Activated naive CD4-positive, alpha-beta T cell treated with anti-CD3 and anti-CD28 coated beads, Interleukin-2, amount 50 U/mL, for 72 hours (primary cell): ENCODE results near the gene IGSF8. TPM values are rescaled to one million over a fixed set of nuclear protein-coding genes. Genes with fewer than 3 reads are reported as not detected.
A peak's percentile ranks its signal among the peaks of the same experiment; 100 is the strongest.
"Not testable (repeated sequence)": the region's sequence is repeated elsewhere in the genome, so short reads cannot be mapped to it uniquely, and the experiment has no call there.

Experiments used
- ATAC-seq, 2 donors: fragments of 150-1000 bp; cut with Tn5 transposase; 2 replicates each; pipeline ENCODE4 v1.10.0; 2021; ENCODE audit warnings: mild to moderate bottlenecking in 2 of 2, moderate library complexity in 2 of 2
- DNase-seq, 2 donors: peaks; one replicate each; pipeline ENCODE4 v3.0.0; 2021 to 2022; ENCODE audit warnings: low spot score in 2 of 2
- H3K27ac Mint-ChIP-seq, 2 donors: one replicate each; pipeline ENCODE4 v1.8.0; 2022; ENCODE audit warnings: mild to moderate bottlenecking in 2 of 2, mixed read lengths in 2 of 2
- H3K36me3 Mint-ChIP-seq, 2 donors: one replicate each; pipeline ENCODE4 v1.8.0; 2022; ENCODE audit warnings: mixed read lengths in 2 of 2
- H3K9me3 Mint-ChIP-seq, 2 donors: one replicate each; pipeline ENCODE4 v1.8.0; 2022; ENCODE audit warnings: mixed read lengths in 2 of 2
- total RNA-seq, 2 donors: library from RNA; stranded (reverse); gene quantifications; one replicate each; pipeline ENCODE4 v1.2.3, GENCODE V29; 2022

Gene IGSF8
- total RNA-seq, 2 donors from 2014 or later: 29.9 to 35.2 TPM

GRCh38 chr1:160129966-160130365 lies 31.5 kb upstream of the IGSF8 start:
- ATAC-seq: no peak
- no peaks in the 10 kb centered on the region for H3K36me3 Mint-ChIP-seq
- no peak for DNase-seq
- H3K9me3 Mint-ChIP-seq: no peaks in the 10 kb centered on the region
- no peak overlapping the region for H3K27ac Mint-ChIP-seq

GRCh38 chr1:160129558-160129957 lies 31.1 kb upstream of the IGSF8 start:
- no peak for ATAC-seq

GRCh38 chr1:160129046-160129445 lies 30.6 kb upstream of the IGSF8 start:
- DNase-seq (no peak), ATAC-seq (no peak)
- Mint-ChIP-seq H3K9me3 (no peaks in the 10 kb centered on the region), H3K27ac (no peak overlapping the region), H3K36me3 (no peaks in the 10 kb centered on the region)

More at GRCh38 chr1:160129558-160129957, 31.1 kb upstream of the IGSF8 start:
- Mint-ChIP-seq H3K36me3 (no peaks in the 10 kb centered on the region), H3K27ac (no peak overlapping the region), H3K9me3 (no peaks in the 10 kb centered on the region)
- no peak for DNase-seq

- DNase-seq (no peak), ATAC-seq (no peak)
- H3K36me3 Mint-ChIP-seq: no peaks in the 10 kb centered on the region
- H3K27ac Mint-ChIP-seq: no peak overlapping the region
- H3K9me3 Mint-ChIP-seq: no peaks in the 10 kb centered on the region
Observed at GRCh38 chr1:160128636-160129035, 30.2 kb upstream of the IGSF8 start.

GRCh38 chr1:160127865-160128523 lies 29.6 kb upstream of the IGSF8 start:
- ATAC-seq: no peak
- peak overlapping the region in 1 of 2 donors; percentile 38 for H3K27ac Mint-ChIP-seq
- DNase-seq: no peak
- H3K36me3 Mint-ChIP-seq: no peaks in the 10 kb centered on the region
- H3K9me3 Mint-ChIP-seq: no peaks in the 10 kb centered on the region

- ATAC-seq (no peak), DNase-seq (no peak)
- H3K36me3 Mint-ChIP-seq: no peaks in the 10 kb centered on the region
- no peaks in the 10 kb centered on the region for H3K9me3 Mint-ChIP-seq
- no peak overlapping the region for H3K27ac Mint-ChIP-seq
Observed at GRCh38 chr1:160127381-160127780, 29.0 kb upstream of the IGSF8 start.

- DNase-seq, ATAC-seq, H3K36me3 Mint-ChIP-seq, H3K9me3 Mint-ChIP-seq: not testable (repeated sequence)
- peak overlapping the region in 1 of 2 donors; percentile 53 for H3K27ac Mint-ChIP-seq
Observed at GRCh38 chr1:160126342-160126741, 27.9 kb upstream of the IGSF8 start.

GRCh38 chr1:160125746-160126145 lies 27.3 kb upstream of the IGSF8 start:
- Mint-ChIP-seq H3K36me3 (no peaks in the 10 kb centered on the region), H3K27ac (no peak overlapping the region), H3K9me3 (no peaks in the 10 kb centered on the region)

GRCh38 chr1:160124705-160125478 lies 26.5 kb upstream of the IGSF8 start:
- no peaks in the 10 kb centered on the region for H3K9me3 Mint-ChIP-seq
- ATAC-seq (no peak), DNase-seq (no peak)
- H3K27ac Mint-ChIP-seq: no peak overlapping the region
- no peaks in the 10 kb centered on the region for H3K36me3 Mint-ChIP-seq

More at GRCh38 chr1:160125746-160126145, 27.3 kb upstream of the IGSF8 start:
- DNase-seq (no peak), ATAC-seq (no peak)

- ATAC-seq: no peak
- H3K27ac Mint-ChIP-seq: peak overlapping the region in 1 of 2 donors; percentile 15
Observed at GRCh38 chr1:160123726-160124125, 25.3 kb upstream of the IGSF8 start.

GRCh38 chr1:160122978-160123495 lies 24.6 kb upstream of the IGSF8 start:
- no peak for ATAC-seq
- Mint-ChIP-seq H3K9me3 (no peaks in the 10 kb centered on the region), H3K27ac (no peak overlapping the region), H3K36me3 (no peaks in the 10 kb centered on the region)
- no peak for DNase-seq

More at GRCh38 chr1:160123726-160124125, 25.3 kb upstream of the IGSF8 start:
- Mint-ChIP-seq H3K36me3 (no peaks in the 10 kb centered on the region), H3K9me3 (no peaks in the 10 kb centered on the region)
- no peak for DNase-seq

GRCh38 chr1:160121388-160121787 lies 23.0 kb upstream of the IGSF8 start:
- Mint-ChIP-seq H3K27ac (no peak overlapping the region), H3K9me3 (no peaks in the 10 kb centered on the region), H3K36me3 (no peaks in the 10 kb centered on the region)
- ATAC-seq: no peak
- no peak for DNase-seq

GRCh38 chr1:160120797-160121196 lies 22.4 kb upstream of the IGSF8 start:
- Mint-ChIP-seq H3K36me3 (no peaks in the 10 kb centered on the region), H3K27ac (no peak overlapping the region), H3K9me3 (no peaks in the 10 kb centered on the region)
- ATAC-seq (no peak), DNase-seq (no peak)

- Mint-ChIP-seq H3K36me3 (no peaks in the 10 kb centered on the region), H3K9me3 (no peaks in the 10 kb centered on the region), H3K27ac (no peak overlapping the region)
- ATAC-seq (no peak), DNase-seq (no peak)
Observed at GRCh38 chr1:160118928-160119327, 20.5 kb upstream of the IGSF8 start.

- Mint-ChIP-seq H3K36me3 (no peaks in the 10 kb centered on the region), H3K9me3 (no peaks in the 10 kb centered on the region), H3K27ac (no peak overlapping the region)
- DNase-seq (no peak), ATAC-seq (no peak)
Observed at GRCh38 chr1:160117709-160118183, 19.3 kb upstream of the IGSF8 start.

GRCh38 chr1:160117300-160117699 lies 18.9 kb upstream of the IGSF8 start:
- no peak for ATAC-seq

GRCh38 chr1:160116283-160117147 lies 18.1 kb upstream of the IGSF8 start:
- ATAC-seq (no peak), DNase-seq (no peak)
- Mint-ChIP-seq H3K36me3 (no peaks in the 10 kb centered on the region), H3K9me3 (no peaks in the 10 kb centered on the region), H3K27ac (no peak overlapping the region)

More at GRCh38 chr1:160117300-160117699, 18.9 kb upstream of the IGSF8 start:
- Mint-ChIP-seq H3K9me3 (no peaks in the 10 kb centered on the region), H3K36me3 (no peaks in the 10 kb centered on the region), H3K27ac (no peak overlapping the region)
- no peak for DNase-seq
